ENCODE measurements around the gene LGR6. TPM values are rescaled to one million over a fixed set of nuclear protein-coding genes. Genes with fewer than 3 reads are reported as not detected.
"Not testable (repeated sequence)": the region's sequence is repeated elsewhere in the genome, so short reads cannot be mapped to it uniquely, and the experiment has no call there.

The LGR6 gene
- total RNA-seq, 1 experiment from 2014 or later, result 0.08 TPM

DNA sequence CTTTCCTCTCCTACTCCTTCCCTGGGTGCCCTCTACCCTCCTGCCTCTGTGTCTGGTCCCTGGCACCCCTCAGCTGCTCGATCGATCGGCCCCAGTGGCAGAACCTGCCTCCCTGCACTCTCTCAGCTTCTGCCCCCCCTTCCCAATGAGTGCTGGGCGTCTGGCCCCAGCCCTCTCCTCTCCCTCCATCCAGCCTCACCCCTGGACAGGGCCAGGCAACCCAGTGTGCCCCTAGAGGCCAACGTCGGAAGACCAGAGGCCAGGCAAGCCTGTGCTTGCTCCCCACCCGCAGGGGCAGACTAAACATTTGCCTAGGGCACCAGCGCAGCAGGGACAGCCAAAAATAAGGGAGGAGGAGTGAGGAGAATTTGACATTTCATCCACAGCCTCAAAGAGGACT is 43.5 kb downstream of the LGR6 start:
- peaks cover 24% of the 10 kb centered on the region for H3K4me1 ChIP-seq (ENCODE audit: control insufficient read depth, insufficient read depth, low read length)
- DNase-seq (ENCODE audit: low read depth, low spot score), result no peak
- peak overlapping the region; percentile 11; the same call in 1 of the 2 replicates for H3K27ac ChIP-seq (ENCODE audit: low read length)
- no peaks in the 10 kb centered on the region for H3K36me3 ChIP-seq (ENCODE audit: control insufficient read depth, insufficient read depth, low read length)
- CTCF ChIA-PET, result interaction anchor here (0.6 kb wide), 1 partner anchor 29 kb away, joined by 3 read pairs; no protein-coding TSS in a partner anchor
- no peaks in the 10 kb centered on the region for H3K9me3 ChIP-seq (ENCODE audit: control insufficient read depth, insufficient read depth, low read depth, low read length)
- BruUV-seq (replicated peaks), result no TSS peak
- no peak overlapping the region for H3K4me3 ChIP-seq (ENCODE audit: low read depth in 2 of 2, low read length in 2 of 2)
- peak; percentile 78 for ATAC-seq
- TF ChIP-seq, protein P1, sequence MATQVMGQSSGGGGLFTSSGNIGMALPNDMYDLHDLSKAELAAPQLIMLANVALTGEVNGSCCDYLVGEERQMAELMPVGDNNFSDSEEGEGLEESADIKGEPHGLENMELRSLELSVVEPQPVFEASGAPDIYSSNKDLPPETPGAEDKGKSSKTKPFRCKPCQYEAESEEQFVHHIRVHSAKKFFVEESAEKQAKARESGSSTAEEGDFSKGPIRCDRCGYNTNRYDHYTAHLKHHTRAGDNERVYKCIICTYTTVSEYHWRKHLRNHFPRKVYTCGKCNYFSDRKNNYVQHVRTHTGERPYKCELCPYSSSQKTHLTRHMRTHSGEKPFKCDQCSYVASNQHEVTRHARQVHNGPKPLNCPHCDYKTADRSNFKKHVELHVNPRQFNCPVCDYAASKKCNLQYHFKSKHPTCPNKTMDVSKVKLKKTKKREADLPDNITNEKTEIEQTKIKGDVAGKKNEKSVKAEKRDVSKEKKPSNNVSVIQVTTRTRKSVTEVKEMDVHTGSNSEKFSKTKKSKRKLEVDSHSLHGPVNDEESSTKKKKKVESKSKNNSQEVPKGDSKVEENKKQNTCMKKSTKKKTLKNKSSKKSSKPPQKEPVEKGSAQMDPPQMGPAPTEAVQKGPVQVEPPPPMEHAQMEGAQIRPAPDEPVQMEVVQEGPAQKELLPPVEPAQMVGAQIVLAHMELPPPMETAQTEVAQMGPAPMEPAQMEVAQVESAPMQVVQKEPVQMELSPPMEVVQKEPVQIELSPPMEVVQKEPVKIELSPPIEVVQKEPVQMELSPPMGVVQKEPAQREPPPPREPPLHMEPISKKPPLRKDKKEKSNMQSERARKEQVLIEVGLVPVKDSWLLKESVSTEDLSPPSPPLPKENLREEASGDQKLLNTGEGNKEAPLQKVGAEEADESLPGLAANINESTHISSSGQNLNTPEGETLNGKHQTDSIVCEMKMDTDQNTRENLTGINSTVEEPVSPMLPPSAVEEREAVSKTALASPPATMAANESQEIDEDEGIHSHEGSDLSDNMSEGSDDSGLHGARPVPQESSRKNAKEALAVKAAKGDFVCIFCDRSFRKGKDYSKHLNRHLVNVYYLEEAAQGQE (IDR thresholded peaks at IDR 0.05; ENCODE audit: insufficient read depth in 1 of 2, low read depth in 2 of 2, low read length in 1 of 2), result no peak
- TF ChIP-seq SIN3A (IDR thresholded peaks at IDR 0.05; ENCODE audit: borderline replicate concordance, insufficient read depth, low read depth, low read length), result no peak
- TF ChIP-seq, protein P2, sequence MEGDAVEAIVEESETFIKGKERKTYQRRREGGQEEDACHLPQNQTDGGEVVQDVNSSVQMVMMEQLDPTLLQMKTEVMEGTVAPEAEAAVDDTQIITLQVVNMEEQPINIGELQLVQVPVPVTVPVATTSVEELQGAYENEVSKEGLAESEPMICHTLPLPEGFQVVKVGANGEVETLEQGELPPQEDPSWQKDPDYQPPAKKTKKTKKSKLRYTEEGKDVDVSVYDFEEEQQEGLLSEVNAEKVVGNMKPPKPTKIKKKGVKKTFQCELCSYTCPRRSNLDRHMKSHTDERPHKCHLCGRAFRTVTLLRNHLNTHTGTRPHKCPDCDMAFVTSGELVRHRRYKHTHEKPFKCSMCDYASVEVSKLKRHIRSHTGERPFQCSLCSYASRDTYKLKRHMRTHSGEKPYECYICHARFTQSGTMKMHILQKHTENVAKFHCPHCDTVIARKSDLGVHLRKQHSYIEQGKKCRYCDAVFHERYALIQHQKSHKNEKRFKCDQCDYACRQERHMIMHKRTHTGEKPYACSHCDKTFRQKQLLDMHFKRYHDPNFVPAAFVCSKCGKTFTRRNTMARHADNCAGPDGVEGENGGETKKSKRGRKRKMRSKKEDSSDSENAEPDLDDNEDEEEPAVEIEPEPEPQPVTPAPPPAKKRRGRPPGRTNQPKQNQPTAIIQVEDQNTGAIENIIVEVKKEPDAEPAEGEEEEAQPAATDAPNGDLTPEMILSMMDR (IDR thresholded peaks at IDR 0.05), result peak; percentile 43; the same call in 1 of the 2 replicates
- TF ChIP-seq TCF7L2 (IDR thresholded peaks at IDR 0.05; ENCODE audit: low read depth, low read length), result no peak
- TF ChIP-seq POLR2AphosphoS5 (IDR thresholded peaks at IDR 0.05; ENCODE audit: low read depth, low read length), result no peak
- no peaks in the 10 kb centered on the region for H3K27me3 ChIP-seq (ENCODE audit: control insufficient read depth, insufficient read depth, low read length)
- POLR2A ChIA-PET, result no interaction called here
- intact Hi-C loops (cut with micrococcal nuclease; ENCODE audit: unreplicated experiment) (no loop called here), in situ Hi-C loops (cut with HindIII; ENCODE audit: low pct_unique_long_range_greater_than_20kb, low sequenced_read_pairs) (no loop called here)

GRCh38 chr1:202238914-202239313 is 45.3 kb downstream of the LGR6 start:
- in situ Hi-C loops (cut with HindIII; ENCODE audit: low pct_unique_long_range_greater_than_20kb, low sequenced_read_pairs), result no loop called here
- DNase-seq (ENCODE audit: low read depth, low spot score) (no peak), ATAC-seq (no peak)
- H3K27me3 ChIP-seq (ENCODE audit: control insufficient read depth, insufficient read depth, low read length), result no peaks in the 10 kb centered on the region
- H3K4me1 ChIP-seq (ENCODE audit: control insufficient read depth, insufficient read depth, low read length), result peaks cover 24% of the 10 kb centered on the region
- H3K4me3 ChIP-seq (ENCODE audit: low read depth in 2 of 2, low read length in 2 of 2), result no peak overlapping the region
- POLR2A ChIA-PET, result no interaction called here
- H3K36me3 ChIP-seq (ENCODE audit: control insufficient read depth, insufficient read depth, low read length), result no peaks in the 10 kb centered on the region
- intact Hi-C loops (cut with micrococcal nuclease; ENCODE audit: unreplicated experiment), result no loop called here
- CTCF ChIA-PET, result no interaction called here
- no peak for TF ChIP-seq TCF7L2 (IDR thresholded peaks at IDR 0.05; ENCODE audit: low read depth, low read length)
- no peak for TF ChIP-seq SIN3A (IDR thresholded peaks at IDR 0.05; ENCODE audit: borderline replicate concordance, insufficient read depth, low read depth, low read length)
- TF ChIP-seq, protein P1 (IDR thresholded peaks at IDR 0.05; ENCODE audit: insufficient read depth in 1 of 2, low read depth in 2 of 2, low read length in 1 of 2), result no peak
- TF ChIP-seq POLR2AphosphoS5 (IDR thresholded peaks at IDR 0.05; ENCODE audit: low read depth, low read length), result no peak
- TF ChIP-seq, protein P2 (IDR thresholded peaks at IDR 0.05), result no peak
- no peaks in the 10 kb centered on the region for H3K9me3 ChIP-seq (ENCODE audit: control insufficient read depth, insufficient read depth, low read depth, low read length)
- no peak overlapping the region for H3K27ac ChIP-seq (ENCODE audit: low read length)
- no TSS peak for BruUV-seq (replicated peaks)

- DNase-seq (ENCODE audit: low read depth, low spot score); H3K36me3 ChIP-seq (ENCODE audit: control insufficient read depth, insufficient read depth, low read length); intact Hi-C loops (cut with micrococcal nuclease; ENCODE audit: unreplicated experiment); H3K27ac ChIP-seq (ENCODE audit: low read length); H3K9me3 ChIP-seq (ENCODE audit: control insufficient read depth, insufficient read depth, low read depth, low read length); ATAC-seq; POLR2A ChIA-PET; H3K27me3 ChIP-seq (ENCODE audit: control insufficient read depth, insufficient read depth, low read length); in situ Hi-C loops (cut with HindIII; ENCODE audit: low pct_unique_long_range_greater_than_20kb, low sequenced_read_pairs); BruUV-seq (replicated peaks); H3K4me3 ChIP-seq (ENCODE audit: low read depth in 2 of 2, low read length in 2 of 2): not testable (repeated sequence)
- CTCF ChIA-PET, result interaction anchor here (0.6 kb wide), 1 partner anchor 18 kb away, joined by 3 read pairs; no protein-coding TSS in a partner anchor
- peaks cover 22% of the 10 kb centered on the region for H3K4me1 ChIP-seq (ENCODE audit: control insufficient read depth, insufficient read depth, low read length)
Measured at GRCh38 chr1:202240226-202240625, 46.6 kb downstream of the LGR6 start.

Data from Panc1 (cell line).